Measurements from ENCODE around the gene AEN. TPM values are rescaled to one million over a fixed set of nuclear protein-coding genes. Genes with fewer than 3 reads are reported as not detected.

AEN gene
- total RNA-seq, 4 donors from 2014 or later = 16.1 to 19.2 (median 17.3) TPM

DNA sequence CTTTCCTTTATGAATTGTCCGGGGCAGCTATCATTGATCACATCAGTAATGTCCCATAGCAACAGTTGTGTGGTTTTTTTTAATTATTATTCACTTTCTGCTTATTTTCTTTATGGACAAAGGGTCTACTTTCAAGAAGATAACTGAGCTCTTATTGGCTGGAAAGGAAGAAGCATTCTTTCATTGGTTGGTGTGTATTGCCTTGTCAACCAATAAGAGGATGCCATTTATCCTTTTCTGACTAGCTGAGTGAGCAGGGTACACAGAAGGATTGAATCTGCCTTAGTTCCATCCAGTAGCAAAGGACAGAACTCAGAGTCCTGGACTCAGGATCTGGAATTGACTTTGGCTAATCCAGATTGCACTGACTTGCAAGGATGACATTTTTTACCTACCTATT is 13.2 kb upstream of the AEN start:
- no peak overlapping the region for H3K27ac ChIP-seq
- no peaks in the 10 kb centered on the region for H3K36me3 ChIP-seq
- H3K9me3 ChIP-seq = no peaks in the 10 kb centered on the region
- TF ChIP-seq, protein P1, sequence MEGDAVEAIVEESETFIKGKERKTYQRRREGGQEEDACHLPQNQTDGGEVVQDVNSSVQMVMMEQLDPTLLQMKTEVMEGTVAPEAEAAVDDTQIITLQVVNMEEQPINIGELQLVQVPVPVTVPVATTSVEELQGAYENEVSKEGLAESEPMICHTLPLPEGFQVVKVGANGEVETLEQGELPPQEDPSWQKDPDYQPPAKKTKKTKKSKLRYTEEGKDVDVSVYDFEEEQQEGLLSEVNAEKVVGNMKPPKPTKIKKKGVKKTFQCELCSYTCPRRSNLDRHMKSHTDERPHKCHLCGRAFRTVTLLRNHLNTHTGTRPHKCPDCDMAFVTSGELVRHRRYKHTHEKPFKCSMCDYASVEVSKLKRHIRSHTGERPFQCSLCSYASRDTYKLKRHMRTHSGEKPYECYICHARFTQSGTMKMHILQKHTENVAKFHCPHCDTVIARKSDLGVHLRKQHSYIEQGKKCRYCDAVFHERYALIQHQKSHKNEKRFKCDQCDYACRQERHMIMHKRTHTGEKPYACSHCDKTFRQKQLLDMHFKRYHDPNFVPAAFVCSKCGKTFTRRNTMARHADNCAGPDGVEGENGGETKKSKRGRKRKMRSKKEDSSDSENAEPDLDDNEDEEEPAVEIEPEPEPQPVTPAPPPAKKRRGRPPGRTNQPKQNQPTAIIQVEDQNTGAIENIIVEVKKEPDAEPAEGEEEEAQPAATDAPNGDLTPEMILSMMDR (IDR thresholded peaks at IDR 0.05 in 4 of 5, conservative IDR thresholded peaks at IDR 0.05 in 1 of 5) = no peak
- no peak for TF ChIP-seq POLR2A (IDR thresholded peaks at IDR 0.05)
- ATAC-seq (no peak), DNase-seq (no peak)
- H3K27me3 ChIP-seq = peaks cover 31 to 38% (median 37%) of the 10 kb centered on the region in 3 donors
- in situ Hi-C loops (cut with MboI; ENCODE audit: low sequenced_read_pairs in 4 of 4) = loop anchor here in 1 of 4 donors (25.0 kb wide), 1 partner anchor 121 kb away; no protein-coding TSS in a partner anchor
- peaks cover 2 to 16% of the 10 kb centered on the region in 2 donors for H3K4me1 ChIP-seq
- H3K4me3 ChIP-seq = no peak overlapping the region
- intact Hi-C loops (cut with DNase I; ENCODE audit: low total_unique reads) = no loop called here

DNA sequence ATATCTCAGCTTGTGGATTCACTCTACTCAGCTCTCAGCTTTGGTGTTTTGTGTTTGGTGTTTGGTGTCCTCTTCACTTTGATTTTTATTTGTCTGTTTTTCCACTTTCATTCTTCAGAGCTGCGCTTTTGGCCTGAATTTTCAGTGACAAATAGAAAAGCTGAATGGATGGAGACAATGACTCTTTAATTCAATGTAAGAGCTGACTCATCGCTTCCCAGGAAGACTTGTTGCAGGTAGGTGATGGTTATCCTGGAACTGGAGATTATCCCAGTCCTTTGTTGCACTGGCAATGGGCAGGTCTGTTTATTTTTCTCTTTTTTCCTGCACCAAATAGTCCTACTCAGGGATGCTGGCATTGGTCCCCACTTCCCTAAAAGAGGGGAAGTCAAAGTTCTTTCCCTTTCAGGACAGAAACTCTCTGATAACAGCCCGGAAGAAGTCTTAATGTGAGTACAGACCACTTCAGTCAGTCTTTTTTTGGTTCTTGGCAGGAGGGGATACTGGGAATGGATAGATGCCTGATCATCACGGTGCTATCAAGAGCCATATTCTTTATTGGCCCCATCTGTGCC is 12.4 kb upstream of the AEN start:
- in situ Hi-C loops (cut with MboI; ENCODE audit: low sequenced_read_pairs in 4 of 4) = loop anchor here in 1 of 4 donors (25.0 kb wide), 1 partner anchor 121 kb away; no protein-coding TSS in a partner anchor

DNA sequence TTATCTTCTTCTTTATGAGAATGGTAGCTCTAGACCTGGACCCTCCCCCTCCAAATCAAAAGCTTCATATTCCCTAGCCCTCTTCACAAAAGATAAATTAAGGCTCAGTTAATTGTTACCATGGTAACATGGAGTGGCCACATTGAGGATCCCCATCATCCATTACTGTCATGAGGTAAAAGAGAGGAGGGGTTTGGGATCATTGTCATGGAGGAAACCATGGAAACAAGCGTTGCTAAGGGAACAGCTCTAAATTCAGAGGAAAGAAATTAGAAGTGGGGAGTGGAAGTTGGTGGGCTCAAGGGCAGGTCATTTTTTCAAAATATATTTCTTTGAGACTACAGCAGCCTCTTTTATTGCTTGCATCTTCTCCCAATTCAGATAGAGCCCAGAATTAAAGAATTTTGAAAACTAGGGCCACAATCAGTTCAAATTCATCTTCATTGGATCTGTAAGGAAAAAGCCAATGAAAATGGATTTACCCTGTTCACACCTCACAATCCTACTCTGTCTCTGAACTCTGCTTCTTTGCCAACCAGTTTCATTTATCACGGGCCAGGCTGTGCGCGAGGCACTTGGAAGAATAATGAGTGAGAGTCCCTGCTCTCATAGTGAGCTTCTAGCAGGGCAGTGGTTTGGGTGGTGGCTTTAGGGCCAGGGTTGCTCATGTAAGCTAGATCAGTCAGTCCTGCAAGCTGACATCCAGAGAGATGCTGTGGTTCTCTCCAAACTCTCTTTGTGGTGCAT is 11.6 kb upstream of the AEN start:
- no peak overlapping the region for H3K27ac ChIP-seq
- DNase-seq (no peak), ATAC-seq (no peak)
- H3K4me1 ChIP-seq = peaks cover 2 to 12% of the 10 kb centered on the region in 2 donors
- TF ChIP-seq, protein P1 (IDR thresholded peaks at IDR 0.05 in 4 of 5, conservative IDR thresholded peaks at IDR 0.05 in 1 of 5) = no peak
- no peak for TF ChIP-seq POLR2A (IDR thresholded peaks at IDR 0.05)
- no peaks in the 10 kb centered on the region for H3K36me3 ChIP-seq
- in situ Hi-C loops (cut with MboI; ENCODE audit: low sequenced_read_pairs in 4 of 4) (loop anchor here in 3 of 4 donors (10.0 to 25.0 kb wide), 2 partner anchors 122 to 135 kb away; no protein-coding TSS in a partner anchor), intact Hi-C loops (cut with DNase I; ENCODE audit: low total_unique reads) (loop anchor here (5.0 kb wide), 1 partner anchor 62 kb away; the partner anchor contains the start of gene DET1)
- peaks cover 23 to 27% (median 27%) of the 10 kb centered on the region in 3 donors for H3K27me3 ChIP-seq
- H3K4me3 ChIP-seq = no peak overlapping the region
- no peaks in the 10 kb centered on the region for H3K9me3 ChIP-seq

More for the DNA sequence above, 12.4 kb upstream of the AEN start:
- no peaks in the 10 kb centered on the region for H3K9me3 ChIP-seq
- intact Hi-C loops (cut with DNase I; ENCODE audit: low total_unique reads) = no loop called here
- TF ChIP-seq, protein P1 (IDR thresholded peaks at IDR 0.05 in 4 of 5, conservative IDR thresholded peaks at IDR 0.05 in 1 of 5) = no peak
- DNase-seq (no peak), ATAC-seq (no peak)
- H3K4me3 ChIP-seq = no peak overlapping the region
- no peak overlapping the region for H3K27ac ChIP-seq
- H3K4me1 ChIP-seq = peaks cover 2 to 16% of the 10 kb centered on the region in 2 donors
- H3K36me3 ChIP-seq = no peaks in the 10 kb centered on the region
- peaks cover 31 to 35% (median 34%) of the 10 kb centered on the region in 3 donors for H3K27me3 ChIP-seq

DNA sequence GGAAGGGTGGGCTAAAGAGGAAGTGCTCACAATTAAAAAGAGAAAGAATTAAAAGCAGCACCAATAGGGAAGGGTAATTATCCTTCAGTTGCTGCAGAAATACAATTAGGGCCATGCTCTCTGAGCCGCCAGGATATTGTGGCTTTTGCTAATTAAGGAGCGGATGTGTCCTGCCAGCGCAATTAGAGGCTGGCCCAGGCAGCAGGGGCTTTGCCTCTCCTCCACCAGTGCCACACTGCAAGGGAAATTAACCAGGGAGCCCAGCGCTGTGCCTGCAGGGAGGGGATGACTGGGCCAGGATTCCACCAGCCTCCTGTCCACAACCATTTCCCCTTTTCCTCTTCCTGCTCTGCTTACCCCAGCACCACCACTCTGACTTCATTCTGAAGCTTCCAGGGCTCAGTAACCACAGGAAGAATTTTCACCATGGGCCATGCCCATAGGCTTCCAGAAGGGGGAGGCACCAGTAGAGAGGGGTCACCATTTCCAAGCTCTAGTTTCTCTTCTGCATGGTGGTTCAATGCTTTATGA is 10.4 kb upstream of the AEN start:
- ATAC-seq (no peak), DNase-seq (no peak)
- Histone ChIP-seq H3K4me3 (no peak overlapping the region), H3K27ac (no peak overlapping the region), H3K36me3 (no peaks in the 10 kb centered on the region), H3K27me3 (peaks cover 11 to 15% (median 14%) of the 10 kb centered on the region in 3 donors), H3K4me1 (peaks cover 2 to 3% of the 10 kb centered on the region in 2 donors), H3K9me3 (no peaks in the 10 kb centered on the region)
- intact Hi-C loops (cut with DNase I; ENCODE audit: low total_unique reads) (loop anchor here (5.0 kb wide), 1 partner anchor 63 kb away; the partner anchor contains the start of gene DET1), in situ Hi-C loops (cut with MboI; ENCODE audit: low sequenced_read_pairs in 4 of 4) (loop anchor here in 3 of 4 donors (10.0 to 25.0 kb wide), 2 partner anchors 123 to 136 kb away; no protein-coding TSS in a partner anchor)
- no peak for TF ChIP-seq POLR2A (IDR thresholded peaks at IDR 0.05)
- TF ChIP-seq, protein P1 (IDR thresholded peaks at IDR 0.05 in 4 of 5, conservative IDR thresholded peaks at IDR 0.05 in 1 of 5) = no peak

All from gastrocnemius medialis (tissue), 4 donors.